Duodenal mucosa (tissue), 2 donors: ENCODE measurements around the gene AKR1B15.

Experiments
- H3K27ac ChIP-seq: one replicate; pipeline ENCODE4 v1.7.0; 2013; ENCODE audit warnings: low read depth, low read length
- H3K27me3 ChIP-seq, 2 donors: one replicate each; pipeline ENCODE4 v1.7.0; 2013; ENCODE audit warnings: low read length in 2 of 2, control low read depth in 1 of 2; ENCODE audit not compliant: insufficient read depth in 2 of 2, control insufficient read depth in 1 of 2
- H3K36me3 ChIP-seq, 2 donors: one replicate each; pipeline ENCODE4 v1.7.0; 2013; ENCODE audit warnings: low read length in 2 of 2, control low read depth in 1 of 2; ENCODE audit not compliant: insufficient read depth in 2 of 2, control insufficient read depth in 1 of 2
- H3K4me1 ChIP-seq, 2 donors: one replicate each; pipeline ENCODE4 v1.7.0; 2013; ENCODE audit warnings: low read length in 2 of 2, control low read depth in 1 of 2; ENCODE audit not compliant: insufficient read depth in 2 of 2, control insufficient read depth in 1 of 2
- H3K4me3 ChIP-seq, 2 donors: one replicate each; pipeline ENCODE4 v1.7.0; 2013; ENCODE audit warnings: low read length in 2 of 2, low read depth in 1 of 2
- H3K9ac ChIP-seq, 2 donors: one replicate each; pipeline ENCODE4 v1.7.0; 2013; ENCODE audit warnings: low read length in 2 of 2, low read depth in 1 of 2
- H3K9me3 ChIP-seq, 2 donors: one replicate each; pipeline ENCODE4 v1.7.0; 2013; ENCODE audit warnings: low read length in 2 of 2, control low read depth in 1 of 2; ENCODE audit not compliant: control insufficient read depth in 1 of 2

AKR1B15 gene

GRCh38 chr7:134605978-134606923, 57.3 kb downstream of the AKR1B15 start:
- no peak overlapping the region for H3K4me3 ChIP-seq
- H3K4me1 ChIP-seq: peaks cover 17 to 22% of the 10 kb centered on the region in 2 donors
- H3K27me3 ChIP-seq: peaks cover 3 to 16% of the 10 kb centered on the region in 2 donors
- H3K36me3 ChIP-seq: no peaks in the 10 kb centered on the region
- no peaks in the 10 kb centered on the region for H3K9me3 ChIP-seq
- peak overlapping the region in 1 of 2 donors; percentile 6 for H3K9ac ChIP-seq
- no peak overlapping the region for H3K27ac ChIP-seq

- Histone ChIP-seq H3K9ac (no peak overlapping the region), H3K4me1 (peaks cover 0 to under 1% of the 10 kb centered on the region in 2 donors), H3K36me3 (no peaks in the 10 kb centered on the region), H3K27me3 (peaks cover 3 to 20% of the 10 kb centered on the region in 2 donors), H3K27ac (no peak overlapping the region), H3K9me3 (no peaks in the 10 kb centered on the region), H3K4me3 (no peak overlapping the region)
Measured at GRCh38 chr7:134611611-134612151, 62.8 kb downstream of the AKR1B15 start.

- Histone ChIP-seq H3K27ac (no peak overlapping the region), H3K4me1 (no peaks in the 10 kb centered on the region)
Measured at GRCh38 chr7:134612197-134612596, 63.3 kb downstream of the AKR1B15 start.

GRCh38 chr7:134613623-134614347, 64.9 kb downstream of the AKR1B15 start:
- no peak overlapping the region for H3K27ac ChIP-seq
- H3K27me3 ChIP-seq: peaks cover 0 to 13% of the 10 kb centered on the region in 2 donors
- no peaks in the 10 kb centered on the region for H3K36me3 ChIP-seq
- no peak overlapping the region for H3K9ac ChIP-seq
- no peaks in the 10 kb centered on the region for H3K9me3 ChIP-seq
- no peak overlapping the region for H3K4me3 ChIP-seq
- H3K4me1 ChIP-seq: no peaks in the 10 kb centered on the region

More at GRCh38 chr7:134612197-134612596, 63.3 kb downstream of the AKR1B15 start:
- H3K36me3 ChIP-seq: no peaks in the 10 kb centered on the region
- no peak overlapping the region for H3K9ac ChIP-seq
- H3K9me3 ChIP-seq: no peaks in the 10 kb centered on the region
- no peak overlapping the region for H3K4me3 ChIP-seq
- H3K27me3 ChIP-seq: peaks cover 3 to 16% of the 10 kb centered on the region in 2 donors

GRCh38 chr7:134616611-134617010, 67.7 kb downstream of the AKR1B15 start:
- Histone ChIP-seq H3K9ac (no peak overlapping the region), H3K36me3 (no peaks in the 10 kb centered on the region), H3K4me3 (no peak overlapping the region), H3K9me3 (no peaks in the 10 kb centered on the region), H3K27me3 (peaks cover 0 to 5% of the 10 kb centered on the region in 2 donors), H3K27ac (no peak overlapping the region), H3K4me1 (no peaks in the 10 kb centered on the region)

- no peaks in the 10 kb centered on the region for H3K27me3 ChIP-seq
- H3K9me3 ChIP-seq: no peaks in the 10 kb centered on the region
- H3K27ac ChIP-seq: no peak overlapping the region
- no peak overlapping the region for H3K4me3 ChIP-seq
- no peaks in the 10 kb centered on the region for H3K36me3 ChIP-seq
- H3K9ac ChIP-seq: no peak overlapping the region
- no peaks in the 10 kb centered on the region for H3K4me1 ChIP-seq
Measured at GRCh38 chr7:134618756-134619530, 70.0 kb downstream of the AKR1B15 start.

- no peak overlapping the region for H3K27ac ChIP-seq
- no peaks in the 10 kb centered on the region for H3K4me1 ChIP-seq
- no peaks in the 10 kb centered on the region for H3K36me3 ChIP-seq
- H3K9me3 ChIP-seq: no peaks in the 10 kb centered on the region
- no peak overlapping the region for H3K4me3 ChIP-seq
- H3K9ac ChIP-seq: no peak overlapping the region
- H3K27me3 ChIP-seq: no peaks in the 10 kb centered on the region
Measured at GRCh38 chr7:134619627-134620331, 70.9 kb downstream of the AKR1B15 start.

- Histone ChIP-seq H3K9me3 (no peaks in the 10 kb centered on the region), H3K27ac (no peak overlapping the region), H3K9ac (no peak overlapping the region), H3K4me1 (no peaks in the 10 kb centered on the region), H3K36me3 (no peaks in the 10 kb centered on the region), H3K4me3 (no peak overlapping the region), H3K27me3 (peaks cover 0 to 6% of the 10 kb centered on the region in 2 donors)
Measured at GRCh38 chr7:134622303-134622995, 73.5 kb downstream of the AKR1B15 start.

- Histone ChIP-seq H3K4me1 (no peaks in the 10 kb centered on the region), H3K9me3 (no peaks in the 10 kb centered on the region), H3K27me3 (peaks cover 0 to 6% of the 10 kb centered on the region in 2 donors), H3K36me3 (no peaks in the 10 kb centered on the region), H3K27ac (no peak overlapping the region), H3K9ac (no peak overlapping the region), H3K4me3 (no peak overlapping the region)
Measured at GRCh38 chr7:134623193-134623592, 74.3 kb downstream of the AKR1B15 start.
